Measurements from ENCODE around the gene S100P.

S100P gene

DNA sequence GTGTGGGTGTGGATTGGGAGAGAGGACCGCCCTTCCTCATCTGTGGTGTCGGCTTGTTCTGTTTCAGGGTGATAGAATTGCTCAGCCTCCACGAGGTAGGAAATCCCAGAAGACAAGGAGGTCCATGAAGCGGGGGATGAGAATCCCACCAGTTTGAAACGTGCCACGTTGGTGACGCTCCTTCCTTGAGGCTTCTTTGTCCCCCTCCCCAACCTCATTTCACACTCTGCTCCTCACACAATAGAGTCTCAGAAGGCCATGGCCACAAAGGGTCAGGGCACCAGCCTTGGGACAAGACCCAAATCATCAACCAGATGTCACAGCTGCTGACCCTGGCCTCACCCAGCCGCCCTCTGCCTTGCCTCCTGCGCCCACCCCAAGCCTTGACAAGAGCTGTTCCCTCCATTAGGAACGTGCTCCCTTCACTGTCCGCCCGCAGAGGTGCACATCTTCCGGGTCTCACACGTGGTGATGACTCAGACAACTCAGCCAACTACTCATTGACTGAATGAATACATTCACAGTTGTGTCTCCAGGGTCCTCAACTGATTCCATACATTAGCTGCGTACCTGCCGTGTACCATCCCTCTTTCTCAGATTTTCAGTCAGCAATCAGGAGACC, 40.6 kb downstream of the S100P start:
- TF ChIP-seq, protein P1, sequence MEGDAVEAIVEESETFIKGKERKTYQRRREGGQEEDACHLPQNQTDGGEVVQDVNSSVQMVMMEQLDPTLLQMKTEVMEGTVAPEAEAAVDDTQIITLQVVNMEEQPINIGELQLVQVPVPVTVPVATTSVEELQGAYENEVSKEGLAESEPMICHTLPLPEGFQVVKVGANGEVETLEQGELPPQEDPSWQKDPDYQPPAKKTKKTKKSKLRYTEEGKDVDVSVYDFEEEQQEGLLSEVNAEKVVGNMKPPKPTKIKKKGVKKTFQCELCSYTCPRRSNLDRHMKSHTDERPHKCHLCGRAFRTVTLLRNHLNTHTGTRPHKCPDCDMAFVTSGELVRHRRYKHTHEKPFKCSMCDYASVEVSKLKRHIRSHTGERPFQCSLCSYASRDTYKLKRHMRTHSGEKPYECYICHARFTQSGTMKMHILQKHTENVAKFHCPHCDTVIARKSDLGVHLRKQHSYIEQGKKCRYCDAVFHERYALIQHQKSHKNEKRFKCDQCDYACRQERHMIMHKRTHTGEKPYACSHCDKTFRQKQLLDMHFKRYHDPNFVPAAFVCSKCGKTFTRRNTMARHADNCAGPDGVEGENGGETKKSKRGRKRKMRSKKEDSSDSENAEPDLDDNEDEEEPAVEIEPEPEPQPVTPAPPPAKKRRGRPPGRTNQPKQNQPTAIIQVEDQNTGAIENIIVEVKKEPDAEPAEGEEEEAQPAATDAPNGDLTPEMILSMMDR (conservative IDR thresholded peaks at IDR 0.05), result no peak
- H3K27ac ChIP-seq, result no peak overlapping the region

- no peak overlapping the region for H3K27ac ChIP-seq
- TF ChIP-seq, protein P1 (conservative IDR thresholded peaks at IDR 0.05), result no peak
These were observed 46.2 kb downstream of the S100P start for GRCh38 chr4:6739920-6740319.

DNA sequence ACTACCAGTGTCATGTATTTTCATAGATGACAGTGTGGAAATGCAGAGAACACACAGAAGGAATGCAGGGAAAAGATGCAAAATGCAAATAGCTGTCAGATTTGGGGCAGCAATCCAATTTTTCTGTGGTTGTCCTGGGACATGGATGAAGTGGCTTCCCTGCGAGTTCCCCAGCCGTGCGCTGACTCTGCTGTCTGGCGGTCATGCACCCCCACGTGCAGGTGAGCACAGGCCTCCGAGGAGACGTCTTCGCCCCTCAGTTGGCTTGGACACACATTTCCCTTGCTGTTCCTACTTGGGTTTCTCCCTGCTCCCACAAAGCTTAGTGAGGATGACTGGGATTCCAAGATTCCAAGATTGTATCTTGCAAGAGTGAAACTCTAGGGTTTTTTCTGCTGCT, 46.7 kb downstream of the S100P start:
- TF ChIP-seq, protein P1 (conservative IDR thresholded peaks at IDR 0.05), result no peak
- no peak overlapping the region for H3K27ac ChIP-seq

DNA sequence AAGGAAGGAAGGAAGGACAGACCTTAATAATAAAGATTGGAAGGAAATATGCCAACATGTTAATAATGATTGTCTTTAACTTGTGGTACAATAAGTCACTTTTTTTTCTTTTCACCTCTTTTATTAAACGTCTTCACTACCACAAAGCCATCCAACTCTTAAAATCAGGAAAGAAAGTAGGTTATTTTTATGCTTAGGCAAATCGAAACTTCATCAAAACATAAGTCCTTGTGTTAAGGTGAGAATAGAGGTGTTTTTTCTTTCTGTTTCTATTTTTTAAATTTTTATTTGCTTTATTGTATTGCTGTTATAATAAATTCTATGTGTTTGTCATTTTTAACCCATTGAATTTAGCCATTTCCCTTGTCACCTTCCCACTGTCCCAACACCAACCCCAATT, 48.8 kb downstream of the S100P start:
- TF ChIP-seq, protein P1 (conservative IDR thresholded peaks at IDR 0.05), result no peak
- no peak overlapping the region for H3K27ac ChIP-seq

GRCh38 chr4:6742989-6743388, 49.3 kb downstream of the S100P start:
- H3K27ac ChIP-seq, result no peak overlapping the region
- TF ChIP-seq, protein P1 (conservative IDR thresholded peaks at IDR 0.05), result no peak

All from VCaP (cell line).